NT2/D1 (cell line): Measurements from ENCODE around the gene SVEP1.
"Not testable (repeated sequence)": the region's sequence is repeated elsewhere in the genome, so short reads cannot be mapped to it uniquely, and the experiment has no call there.

Source experiments
- DNase-seq: peaks from one replicate; pipeline ENCODE4 v3.0.0-alpha.2; 2011; ENCODE audit warnings: low read depth, low spot score
- H3K27me3 ChIP-seq: 2 replicates; pipeline ENCODE4 v1.6.0; 2011; ENCODE audit warnings: mild to moderate bottlenecking; ENCODE audit not compliant: insufficient read length, insufficient read depth
- H3K36me3 ChIP-seq: 2 replicates; pipeline ENCODE4 v1.6.1; 2011; ENCODE audit warnings: mild to moderate bottlenecking, low read length, mixed read lengths; ENCODE audit not compliant: insufficient read depth, insufficient read length
- H3K4me1 ChIP-seq: 2 replicates; pipeline ENCODE4 v1.5.1; 2011; ENCODE audit not compliant: insufficient read depth, insufficient read length
- H3K4me3 ChIP-seq: 2 replicates; pipeline ENCODE4 v1.5.1; 2011; ENCODE audit warnings: low read depth; ENCODE audit not compliant: insufficient read length
- H3K9ac ChIP-seq: 2 replicates; pipeline ENCODE4 v1.6.0; 2011; ENCODE audit warnings: low read depth; ENCODE audit not compliant: insufficient read length
- H3K9me3 ChIP-seq: 2 replicates; pipeline ENCODE4 v1.5.1; 2011; ENCODE audit warnings: mild to moderate bottlenecking, low read length; ENCODE audit not compliant: insufficient read depth
- SUZ12 ChIP-seq: IDR thresholded peaks from 2 replicates; pipeline ENCODE4 v1.6.1; 2011; ENCODE audit not compliant: insufficient read length, insufficient read depth; ENCODE audit errors: extremely low read depth
- YY1 ChIP-seq: IDR thresholded peaks from 2 replicates; pipeline ENCODE4 v1.6.1; 2011; ENCODE audit not compliant: insufficient read length, insufficient read depth
- ZNF274 ChIP-seq: IDR thresholded peaks from 2 replicates; pipeline ENCODE4 v1.6.1; 2011; ENCODE audit warnings: mild to moderate bottlenecking, low read depth, low read length

Gene SVEP1

DNA sequence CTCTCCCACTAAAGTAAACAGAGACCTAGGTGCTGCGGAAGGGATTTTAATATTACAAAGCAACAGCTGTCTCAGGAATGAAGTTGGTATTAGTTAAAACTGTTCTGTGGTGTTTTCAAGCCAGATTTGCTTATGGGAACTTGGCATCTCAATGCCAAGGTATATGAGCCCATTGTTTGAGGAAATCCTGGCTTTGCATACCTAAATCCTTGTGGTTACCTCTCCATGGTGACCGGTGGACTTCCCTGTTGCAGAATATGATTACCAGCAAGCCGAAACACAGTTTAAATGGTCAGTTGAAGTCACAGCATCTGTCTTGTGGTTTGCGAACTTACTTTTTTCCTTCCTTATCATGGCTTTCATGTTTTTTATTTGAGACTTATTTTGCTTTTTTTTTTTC, 179.6 kb downstream of the SVEP1 start:
- TF ChIP-seq YY1 (no peak), ZNF274 (no peak), SUZ12 (no peak)

DNA sequence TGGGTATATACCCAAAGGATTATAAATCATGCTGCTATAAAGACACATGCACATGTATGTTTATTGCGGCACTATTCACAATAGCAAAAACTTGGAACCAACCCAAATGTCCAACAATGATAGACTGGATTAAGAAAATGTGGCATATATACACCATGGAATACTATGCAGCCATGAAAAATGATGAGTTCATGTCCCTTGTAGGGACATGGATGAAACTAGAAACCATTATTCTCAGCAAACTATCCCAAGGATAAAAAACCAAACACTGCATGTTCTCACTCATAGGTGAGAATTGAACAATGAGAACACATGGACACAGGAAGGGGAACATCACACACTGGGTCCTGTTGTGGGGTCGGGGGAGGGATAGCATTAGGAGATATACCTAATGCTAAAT, 180.5 kb downstream of the SVEP1 start:
- not testable (repeated sequence) for H3K4me3 ChIP-seq, H3K36me3 ChIP-seq, DNase-seq, H3K9me3 ChIP-seq, H3K4me1 ChIP-seq, H3K9ac ChIP-seq, H3K27me3 ChIP-seq

More for the DNA sequence above, 179.6 kb downstream of the SVEP1 start:
- Histone ChIP-seq H3K9me3 (no peaks in the 10 kb centered on the region), H3K27me3 (no peaks in the 10 kb centered on the region), H3K4me3 (no peak overlapping the region), H3K4me1 (no peaks in the 10 kb centered on the region), H3K36me3 (peaks cover 4% of the 10 kb centered on the region), H3K9ac (no peak overlapping the region)
- no peak for DNase-seq

DNA sequence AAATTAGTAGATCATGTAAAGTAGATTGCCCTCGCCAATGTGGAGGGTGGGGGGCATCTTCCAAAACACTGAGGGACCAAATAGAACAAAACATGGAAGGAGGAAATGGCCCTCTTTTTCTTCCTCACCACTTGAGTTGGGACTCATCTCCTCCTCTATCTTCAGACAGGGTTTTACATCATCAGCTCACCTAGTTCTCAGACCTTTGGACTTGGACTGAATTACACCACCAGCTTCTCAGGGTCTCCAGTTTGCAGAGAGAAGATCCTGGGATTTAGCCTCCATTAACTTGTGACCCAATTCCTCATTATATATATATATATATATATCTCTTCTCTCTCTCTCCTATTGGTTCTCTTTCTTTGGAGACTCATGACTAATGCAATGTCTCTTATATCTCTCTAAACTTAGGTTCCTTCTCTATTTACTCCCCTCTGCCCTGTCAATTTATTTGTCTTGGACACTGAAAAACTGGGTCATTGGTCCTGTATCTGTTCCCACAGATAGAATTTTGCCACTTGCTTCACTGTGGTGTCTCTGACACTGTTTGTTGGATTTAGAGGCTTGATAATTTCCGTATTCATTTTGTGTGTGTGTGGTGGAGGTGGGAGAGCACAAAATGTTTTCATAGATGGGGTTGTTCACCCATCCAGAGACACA, 187.6 kb downstream of the SVEP1 start:
- H3K4me3 ChIP-seq: no peak overlapping the region
- peaks cover 11% of the 10 kb centered on the region for H3K9me3 ChIP-seq
- no peaks in the 10 kb centered on the region for H3K4me1 ChIP-seq
- DNase-seq: no peak
- H3K27me3 ChIP-seq: no peaks in the 10 kb centered on the region
- H3K36me3 ChIP-seq: no peaks in the 10 kb centered on the region
- TF ChIP-seq YY1 (no peak), ZNF274 (no peak), SUZ12 (no peak)
- H3K9ac ChIP-seq: no peak overlapping the region

DNA sequence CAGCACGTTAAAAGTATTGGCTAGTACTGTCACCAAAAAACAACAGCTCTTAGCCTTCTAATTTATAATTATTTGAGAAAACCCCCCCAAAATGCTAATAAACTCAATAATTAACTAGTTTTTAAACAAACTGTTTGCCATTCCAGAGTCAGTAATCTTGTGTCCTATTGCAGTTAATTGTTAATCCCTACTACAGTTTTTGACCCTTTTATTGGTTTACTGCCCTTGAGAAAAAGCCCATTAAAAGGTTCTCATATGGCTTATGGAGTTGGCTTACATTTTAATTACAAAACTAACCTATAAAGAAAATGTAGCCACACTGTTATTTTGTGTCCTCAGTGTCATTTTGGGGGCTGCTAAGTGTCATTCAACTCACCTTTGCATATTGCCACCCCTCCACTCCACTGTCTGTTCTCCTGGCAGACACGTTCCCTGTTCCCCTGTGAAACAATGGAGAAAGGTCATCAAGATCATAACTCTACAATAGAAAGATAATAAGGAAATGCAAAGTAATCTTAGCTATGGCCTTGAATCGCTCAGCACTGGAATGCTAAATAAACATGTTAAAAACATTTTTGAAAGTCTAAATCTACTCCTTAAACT, 190.3 kb downstream of the SVEP1 start:
- Histone ChIP-seq H3K4me3 (no peak overlapping the region), H3K27me3 (no peaks in the 10 kb centered on the region), H3K9me3 (peaks cover 11% of the 10 kb centered on the region), H3K36me3 (peaks cover 8% of the 10 kb centered on the region), H3K9ac (no peak overlapping the region), H3K4me1 (no peaks in the 10 kb centered on the region)
- TF ChIP-seq SUZ12: no peak
- TF ChIP-seq YY1: no peak
- TF ChIP-seq ZNF274: no peak
- DNase-seq: no peak

DNA sequence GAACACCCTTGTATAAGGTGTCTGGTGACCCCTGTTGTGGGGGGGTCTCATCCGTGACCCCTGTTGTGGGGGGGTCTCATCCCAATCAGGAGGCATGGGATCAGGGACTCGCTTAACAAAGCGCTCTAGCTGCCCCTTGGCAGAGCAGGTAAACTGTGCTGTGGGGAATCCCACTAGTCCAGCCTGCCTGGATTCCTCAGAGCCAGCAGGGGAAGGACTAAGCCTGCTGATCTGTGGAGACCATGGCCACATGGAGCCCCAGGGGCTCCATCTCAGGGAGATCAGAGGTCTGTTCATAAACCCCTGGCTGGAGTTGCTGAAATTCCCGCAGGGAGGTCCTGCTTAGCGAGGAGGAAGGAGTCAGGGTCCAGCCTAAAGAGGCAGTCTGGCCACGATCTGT, 196.1 kb downstream of the SVEP1 start:
- Histone ChIP-seq H3K4me3 (no peak overlapping the region), H3K27me3 (no peaks in the 10 kb centered on the region), H3K9me3 (no peaks in the 10 kb centered on the region), H3K36me3 (peaks cover 17% of the 10 kb centered on the region), H3K4me1 (no peaks in the 10 kb centered on the region), H3K9ac (no peak overlapping the region)
- DNase-seq: no peak
- TF ChIP-seq SUZ12 (no peak), ZNF274 (no peak), YY1 (no peak)

DNA sequence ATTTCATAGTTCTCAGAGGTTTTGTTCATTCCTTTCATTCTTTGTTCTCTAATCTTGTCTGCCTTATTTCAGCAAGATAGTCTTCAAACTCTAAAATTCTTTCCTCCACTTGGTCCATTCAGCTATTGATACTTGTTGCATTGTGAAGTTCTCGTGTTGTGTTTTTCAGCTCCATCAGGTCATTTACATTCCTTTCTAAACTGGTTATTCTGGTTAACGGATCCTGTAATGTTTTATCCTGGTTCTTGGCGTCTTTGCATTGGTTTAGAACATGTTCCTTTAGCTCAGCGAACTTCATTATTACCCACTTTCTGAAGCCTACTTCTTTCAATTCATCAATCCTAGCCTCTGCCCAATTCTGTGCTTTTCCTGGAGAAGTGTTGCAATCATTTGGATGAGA, 196.8 kb downstream of the SVEP1 start:
- Histone ChIP-seq H3K4me3 (no peak overlapping the region), H3K36me3 (peaks cover 18% of the 10 kb centered on the region), H3K9ac (no peak overlapping the region), H3K27me3 (no peaks in the 10 kb centered on the region), H3K9me3 (no peaks in the 10 kb centered on the region), H3K4me1 (no peaks in the 10 kb centered on the region)
- no peak for TF ChIP-seq YY1
- TF ChIP-seq SUZ12: no peak
- TF ChIP-seq ZNF274: no peak
- DNase-seq: no peak

DNA sequence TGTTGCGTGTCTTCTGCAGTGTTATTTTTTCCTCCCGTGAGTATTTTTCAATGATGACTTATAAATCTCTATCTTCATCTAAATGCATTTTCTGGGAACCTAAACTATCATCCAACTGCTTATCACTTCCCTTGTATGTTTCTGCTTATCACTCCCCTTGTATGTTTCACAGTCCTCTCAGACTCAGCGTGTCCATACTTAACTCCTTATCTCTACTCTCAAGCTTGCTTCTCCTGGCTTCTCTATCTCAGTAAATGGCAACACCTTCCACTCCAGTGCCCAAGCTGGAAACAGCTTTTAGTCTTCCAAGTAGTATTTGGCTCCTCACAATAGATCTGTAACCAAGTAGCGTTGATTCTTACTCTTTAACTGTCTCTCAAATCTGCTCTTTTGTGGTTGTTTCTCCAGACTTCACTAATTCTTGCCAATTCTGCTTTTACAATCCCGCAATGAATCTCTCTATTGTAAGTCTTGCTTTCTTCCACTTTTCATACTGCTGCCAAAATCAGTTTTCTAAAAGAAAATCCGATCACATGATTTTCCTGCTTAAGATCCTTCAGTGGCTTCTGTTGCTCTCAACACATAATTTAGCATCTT, 208.0 kb downstream of the SVEP1 start:
- Histone ChIP-seq H3K36me3 (no peaks in the 10 kb centered on the region), H3K4me3 (no peak overlapping the region), H3K9me3 (no peaks in the 10 kb centered on the region), H3K4me1 (no peaks in the 10 kb centered on the region), H3K9ac (no peak overlapping the region), H3K27me3 (no peaks in the 10 kb centered on the region)
- DNase-seq: no peak
- no peak for TF ChIP-seq ZNF274
- no peak for TF ChIP-seq YY1
- TF ChIP-seq SUZ12: no peak
